Loucy (cell line): ENCODE results near the gene ARHGEF25.
A peak's percentile ranks its signal among the peaks of the same experiment; 100 is the strongest.

Source experiments
- H2AFZ ChIP-seq: fragments of 200-600 bp; sonication (generic); 2 replicates; pipeline ENCODE4 v1.6.0; 2016; ENCODE audit warnings: antibody characterized with exemption, mild to moderate bottlenecking, low read length, moderate library complexity
- H3F3A ChIP-seq: fragments of 200-600 bp; 2 replicates; pipeline ENCODE4 v1.6.0; 2016; ENCODE audit warnings: antibody characterized with exemption, low read depth, mild to moderate bottlenecking
- H3K27me3 ChIP-seq: fragments of 200-600 bp; sonication (generic); 2 replicates; pipeline ENCODE4 v1.6.1; 2014; ENCODE audit warnings: low read length, mild to moderate bottlenecking; ENCODE audit not compliant: insufficient read depth, poor library complexity, severe bottlenecking
- H3K36me3 ChIP-seq: fragments of 200-600 bp; sonication (generic); 2 replicates; pipeline ENCODE4 v1.6.1; 2016; ENCODE audit warnings: low read length; ENCODE audit not compliant: insufficient read depth
- H3K4me1 ChIP-seq: fragments of 200-600 bp; sonication (generic); 2 replicates; pipeline ENCODE4 v1.5.1; 2014; ENCODE audit warnings: low read length, mild to moderate bottlenecking; ENCODE audit not compliant: insufficient read depth, poor library complexity, severe bottlenecking
- H3K4me2 ChIP-seq: fragments of 200-600 bp; sonication (generic); 2 replicates; pipeline ENCODE4 v1.6.0; 2014; ENCODE audit warnings: antibody characterized with exemption, low read length, low read depth, mild to moderate bottlenecking; ENCODE audit not compliant: poor library complexity, severe bottlenecking
- H3K4me3 ChIP-seq: fragments of 200-600 bp; sonication (generic); 2 replicates; pipeline ENCODE4 v1.5.1; 2014; ENCODE audit warnings: low read length, mild to moderate bottlenecking, mixed read lengths; ENCODE audit not compliant: poor library complexity, severe bottlenecking
- H3K79me2 ChIP-seq: fragments of 200-600 bp; sonication (generic); 2 replicates; pipeline ENCODE4 v1.6.1; 2014; ENCODE audit warnings: low read length; ENCODE audit not compliant: insufficient read depth
- H3K9ac ChIP-seq: fragments of 200-600 bp; sonication (generic); 2 replicates; pipeline ENCODE4 v1.6.0; 2014; ENCODE audit warnings: mild to moderate bottlenecking, low read depth, low read length, moderate library complexity; ENCODE audit not compliant: poor library complexity, severe bottlenecking
- H3K9me2 ChIP-seq: fragments of 200-600 bp; sonication (generic); replicated peaks from 2 replicates; pipeline ENCODE4 v1.6.1; 2016; ENCODE audit warnings: low read depth, low read length, mixed read lengths
- H3K9me3 ChIP-seq: fragments of 200-600 bp; sonication (generic); 2 replicates; pipeline ENCODE4 v1.6.1; 2014; ENCODE audit warnings: mild to moderate bottlenecking, antibody characterized with exemption, low read length, low read depth; ENCODE audit not compliant: insufficient read depth
- H4K20me1 ChIP-seq: fragments of 200-600 bp; sonication (generic); 2 replicates; pipeline ENCODE4 v1.6.0; 2014; ENCODE audit warnings: antibody characterized with exemption, low read length, mild to moderate bottlenecking; ENCODE audit not compliant: insufficient read depth, poor library complexity, severe bottlenecking
- EZH2phosphoT487 ChIP-seq: fragments of 200-600 bp; IDR thresholded peaks from 2 replicates; pipeline ENCODE4 v1.6.1; 2018; ENCODE audit warnings: antibody characterized with exemption, mild to moderate bottlenecking, moderate library complexity, borderline replicate concordance
- TF ChIP-seq, protein P1 (sequence below): fragments of 200-600 bp; sonication (generic); conservative IDR thresholded peaks from 2 replicates; pipeline ENCODE4 v1.5.1; 2014; ENCODE audit warnings: mild to moderate bottlenecking, antibody characterized with exemption, low read length

The ARHGEF25 gene

GRCh38 chr12:57577981-57578758 is 33.1 kb upstream of the ARHGEF25 start:
- Histone ChIP-seq H3K9me3 (no peaks in the 10 kb centered on the region), H3K79me2 (no peaks in the 10 kb centered on the region), H4K20me1 (no peaks in the 10 kb centered on the region), H2AFZ (no peak overlapping the region), H3K9me2 (no peaks in the 10 kb centered on the region), H3K4me1 (peaks cover 5% of the 10 kb centered on the region), H3K4me3 (no peak overlapping the region), H3K9ac (no peak overlapping the region), H3K36me3 (no peaks in the 10 kb centered on the region), H3K27me3 (no peaks in the 10 kb centered on the region), H3K4me2 (no peak overlapping the region), H3F3A (no peaks in the 10 kb centered on the region)
- no peak for TF ChIP-seq EZH2phosphoT487
- TF ChIP-seq, protein P1, sequence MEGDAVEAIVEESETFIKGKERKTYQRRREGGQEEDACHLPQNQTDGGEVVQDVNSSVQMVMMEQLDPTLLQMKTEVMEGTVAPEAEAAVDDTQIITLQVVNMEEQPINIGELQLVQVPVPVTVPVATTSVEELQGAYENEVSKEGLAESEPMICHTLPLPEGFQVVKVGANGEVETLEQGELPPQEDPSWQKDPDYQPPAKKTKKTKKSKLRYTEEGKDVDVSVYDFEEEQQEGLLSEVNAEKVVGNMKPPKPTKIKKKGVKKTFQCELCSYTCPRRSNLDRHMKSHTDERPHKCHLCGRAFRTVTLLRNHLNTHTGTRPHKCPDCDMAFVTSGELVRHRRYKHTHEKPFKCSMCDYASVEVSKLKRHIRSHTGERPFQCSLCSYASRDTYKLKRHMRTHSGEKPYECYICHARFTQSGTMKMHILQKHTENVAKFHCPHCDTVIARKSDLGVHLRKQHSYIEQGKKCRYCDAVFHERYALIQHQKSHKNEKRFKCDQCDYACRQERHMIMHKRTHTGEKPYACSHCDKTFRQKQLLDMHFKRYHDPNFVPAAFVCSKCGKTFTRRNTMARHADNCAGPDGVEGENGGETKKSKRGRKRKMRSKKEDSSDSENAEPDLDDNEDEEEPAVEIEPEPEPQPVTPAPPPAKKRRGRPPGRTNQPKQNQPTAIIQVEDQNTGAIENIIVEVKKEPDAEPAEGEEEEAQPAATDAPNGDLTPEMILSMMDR: no peak

DNA sequence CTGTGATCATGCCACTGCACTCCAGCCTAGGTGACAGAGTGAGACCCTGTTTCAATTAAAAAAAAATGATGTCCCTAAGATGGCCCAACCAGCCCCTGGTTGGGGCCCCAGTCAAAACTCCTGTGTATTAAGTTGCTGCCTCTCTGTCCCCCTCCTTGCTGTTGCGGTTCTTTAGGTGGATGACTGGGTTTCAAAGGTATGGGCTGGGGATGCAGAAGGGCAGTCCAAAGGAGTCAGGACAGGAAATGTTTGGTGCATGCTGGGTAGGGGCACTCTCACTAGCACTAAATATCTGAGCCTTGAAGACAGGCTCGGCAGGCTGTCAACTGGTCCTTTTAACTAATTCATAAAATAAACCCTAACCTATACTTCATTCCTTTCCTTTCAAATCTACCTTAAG is 32.2 kb upstream of the ARHGEF25 start:
- no peak overlapping the region for H3K9ac ChIP-seq
- no peak overlapping the region for H3K4me3 ChIP-seq
- no peak for TF ChIP-seq EZH2phosphoT487
- TF ChIP-seq, protein P1: no peak
- no peaks in the 10 kb centered on the region for H3F3A ChIP-seq
- H3K4me1 ChIP-seq: peaks cover 10% of the 10 kb centered on the region
- no peaks in the 10 kb centered on the region for H4K20me1 ChIP-seq
- H3K4me2 ChIP-seq: no peak overlapping the region
- no peaks in the 10 kb centered on the region for H3K27me3 ChIP-seq
- H3K36me3 ChIP-seq: no peaks in the 10 kb centered on the region
- no peaks in the 10 kb centered on the region for H3K79me2 ChIP-seq
- no peaks in the 10 kb centered on the region for H3K9me3 ChIP-seq
- H3K9me2 ChIP-seq: no peaks in the 10 kb centered on the region
- H2AFZ ChIP-seq: no peak overlapping the region

DNA sequence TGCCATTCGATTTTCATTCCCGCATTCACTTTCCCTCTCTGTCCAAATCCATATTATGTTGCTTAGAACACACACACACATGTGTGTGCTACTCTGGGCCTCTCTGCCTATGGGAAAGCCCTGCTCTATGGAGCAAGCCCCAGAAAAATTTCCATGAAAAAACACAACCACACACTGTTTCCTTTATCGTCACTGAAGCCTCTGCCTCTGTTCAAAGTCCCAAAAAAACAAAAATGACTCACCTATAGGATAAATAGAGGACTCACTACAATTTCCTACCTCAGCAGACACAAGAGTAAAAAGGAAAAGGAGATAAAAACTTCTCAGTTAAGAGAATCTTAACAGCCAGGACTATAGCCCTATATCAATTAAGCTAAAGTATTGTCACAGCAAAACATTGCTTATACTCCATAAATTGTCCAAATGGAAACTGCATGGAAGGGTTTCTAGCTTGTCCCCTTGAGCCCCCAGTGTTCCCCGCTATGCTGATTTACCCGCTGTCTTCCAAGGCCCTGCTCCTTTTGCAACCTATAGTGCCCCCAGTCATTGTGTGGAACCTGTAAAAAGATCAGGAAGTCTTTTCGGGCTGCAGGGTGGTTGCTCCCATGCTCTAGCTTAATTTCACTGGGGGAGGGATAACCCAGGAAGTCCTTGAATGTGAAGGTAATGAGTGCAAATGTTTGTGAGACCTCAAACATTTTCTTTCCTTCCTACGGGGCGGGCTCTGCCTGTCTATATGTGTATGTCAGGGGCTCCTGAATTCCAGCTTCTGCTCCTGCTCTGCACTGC is 31.4 kb upstream of the ARHGEF25 start:
- Histone ChIP-seq H3K27me3 (no peaks in the 10 kb centered on the region), H3K4me3 (no peak overlapping the region), H3K9ac (no peak overlapping the region), H4K20me1 (no peaks in the 10 kb centered on the region), H3K36me3 (no peaks in the 10 kb centered on the region), H3K9me2 (no peaks in the 10 kb centered on the region), H3K4me2 (no peak overlapping the region), H3K9me3 (no peaks in the 10 kb centered on the region), H3F3A (no peaks in the 10 kb centered on the region), H3K4me1 (peaks cover 10% of the 10 kb centered on the region), H2AFZ (peak overlapping the region; percentile 76), H3K79me2 (no peaks in the 10 kb centered on the region)
- TF ChIP-seq, protein P1: no peak
- TF ChIP-seq EZH2phosphoT487: no peak
